H9 (cell line): ENCODE measurements around the gene ME3. TPM values are rescaled to one million over a fixed set of nuclear protein-coding genes. Genes with fewer than 3 reads are reported as not detected.

Source experiments
- DNase-seq: peaks from one replicate; pipeline ENCODE4 v3.0.0-alpha.2; 2017
- H2AFZ ChIP-seq: one replicate; pipeline ENCODE4 v1.6.1; 2013; ENCODE audit warnings: mild to moderate bottlenecking, low read length, control low read depth, moderate library complexity
- H2AK5ac ChIP-seq: 2 replicates; pipeline ENCODE4 v1.6.1; 2013; ENCODE audit warnings: low read length, control low read depth, mixed read lengths; ENCODE audit not compliant: insufficient read length
- H2BK120ac ChIP-seq: one replicate; pipeline ENCODE4 v1.6.1; 2013; ENCODE audit warnings: low read depth, mild to moderate bottlenecking, low read length, control low read depth, inconsistent platforms; ENCODE audit not compliant: poor library complexity, severe bottlenecking
- H2BK12ac ChIP-seq: 2 replicates; pipeline ENCODE4 v1.6.1; 2013; ENCODE audit warnings: low read length, control low read depth, mixed read lengths, low read depth; ENCODE audit not compliant: insufficient read length
- H2BK15ac ChIP-seq: 2 replicates; pipeline ENCODE4 v1.6.1; 2013; ENCODE audit warnings: low read depth, low read length, control low read depth
- H2BK20ac ChIP-seq: one replicate; pipeline ENCODE4 v1.6.1; 2013; ENCODE audit warnings: low read depth, mild to moderate bottlenecking, low read length, control low read depth, inconsistent platforms; ENCODE audit not compliant: poor library complexity, severe bottlenecking
- H2BK5ac ChIP-seq: 2 replicates; pipeline ENCODE4 v1.6.1; 2013; ENCODE audit warnings: low read length, control low read depth, mixed read lengths; ENCODE audit not compliant: insufficient read length
- H3K14ac ChIP-seq: 2 replicates; pipeline ENCODE4 v1.6.1; 2013; ENCODE audit warnings: low read length, control low read depth; ENCODE audit not compliant: insufficient read depth
- H3K18ac ChIP-seq: 2 replicates; pipeline ENCODE4 v1.6.1; 2013; ENCODE audit warnings: low read depth, mild to moderate bottlenecking, mixed read lengths, low read length, control low read depth; ENCODE audit not compliant: insufficient read length
- H3K23ac ChIP-seq: 2 replicates; pipeline ENCODE4 v1.6.1; 2013; ENCODE audit warnings: low read length, control low read depth, mixed read lengths, low read depth; ENCODE audit not compliant: insufficient read length
- H3K23me2 ChIP-seq: 2 replicates; pipeline ENCODE4 v1.6.1; 2013; ENCODE audit warnings: low read depth, mild to moderate bottlenecking, mixed read lengths, low read length, control low read depth; ENCODE audit not compliant: insufficient read length, poor library complexity, severe bottlenecking
- H3K27ac ChIP-seq: 2 replicates; pipeline ENCODE4 v1.5.1; 2013; ENCODE audit warnings: low read length, control low read depth, mixed read lengths, low read depth; ENCODE audit not compliant: insufficient read length
- H3K27me3 ChIP-seq: 2 replicates; pipeline ENCODE4 v1.6.1; 2013; ENCODE audit warnings: low read length, control low read depth, inconsistent platforms; ENCODE audit not compliant: insufficient read depth
- H3K4ac ChIP-seq: 2 replicates; pipeline ENCODE4 v1.6.1; 2013; ENCODE audit warnings: low read depth, mild to moderate bottlenecking, control low read depth, inconsistent platforms, low read length, moderate library complexity
- H3K4me1 ChIP-seq: 2 replicates; pipeline ENCODE4 v1.6.1; 2013; ENCODE audit warnings: low read length, control low read depth, inconsistent platforms; ENCODE audit not compliant: insufficient read depth
- H3K4me2 ChIP-seq: 2 replicates; pipeline ENCODE4 v1.6.1; 2013; ENCODE audit warnings: low read length, control low read depth, mixed read lengths; ENCODE audit not compliant: insufficient read length, insufficient read depth
- H3K56ac ChIP-seq: 2 replicates; pipeline ENCODE4 v1.6.1; 2013; ENCODE audit warnings: low read depth, mild to moderate bottlenecking, mixed read lengths, low read length, control low read depth; ENCODE audit not compliant: insufficient read length
- H3K79me1 ChIP-seq: 2 replicates; pipeline ENCODE4 v1.6.1; 2013; ENCODE audit warnings: low read depth, mild to moderate bottlenecking, moderate library complexity, low read length, control low read depth, inconsistent platforms; ENCODE audit not compliant: insufficient read depth, poor library complexity, severe bottlenecking
- H3K79me2 ChIP-seq: 2 replicates; pipeline ENCODE4 v1.6.1; 2013; ENCODE audit warnings: low read length, control low read depth, inconsistent platforms; ENCODE audit not compliant: insufficient read depth
- H3K9ac ChIP-seq: 2 replicates; pipeline ENCODE4 v1.6.1; 2013; ENCODE audit warnings: low read length, control low read depth, mixed read lengths; ENCODE audit not compliant: insufficient read length; ENCODE audit errors: extremely low read depth
- H3K9me3 ChIP-seq: one replicate; pipeline ENCODE4 v1.6.1; 2013; ENCODE audit warnings: low read depth, low read length, inconsistent platforms; ENCODE audit not compliant: control insufficient read depth
- H3T11ph ChIP-seq: one replicate; pipeline ENCODE4 v1.6.1; 2013; ENCODE audit warnings: mild to moderate bottlenecking, low read length, control low read depth, inconsistent platforms
- H4K20me1 ChIP-seq: one replicate; pipeline ENCODE4 v1.6.1; 2013; ENCODE audit not compliant: control insufficient read depth, insufficient read length, insufficient read depth
- H4K5ac ChIP-seq: 2 replicates; pipeline ENCODE4 v1.6.1; 2013; ENCODE audit warnings: low read depth, mild to moderate bottlenecking, mixed read lengths, low read length, control low read depth; ENCODE audit not compliant: insufficient read length
- H4K8ac ChIP-seq: replicated peaks from 2 replicates; pipeline ENCODE4 v1.6.1; 2013; ENCODE audit warnings: low read length, control low read depth, mixed read lengths, low read depth; ENCODE audit not compliant: insufficient read length
- H4K91ac ChIP-seq: 2 replicates; pipeline ENCODE4 v1.6.1; 2013; ENCODE audit warnings: low read depth, mild to moderate bottlenecking, moderate library complexity, mixed read lengths, low read length, control low read depth; ENCODE audit not compliant: insufficient read length
- H3K27ac Mint-ChIP-seq, 3 experiments: 2 replicates in 2 of 3; 3 replicates in 1 of 3; pipeline ENCODE4 v1.8.0; 2020 to 2021; ENCODE audit warnings: mixed read lengths in 3 of 3, mild to moderate bottlenecking in 1 of 3, moderate library complexity in 1 of 3
- H3K27me3 Mint-ChIP-seq: 2 replicates; pipeline ENCODE4 v1.8.0; 2021; ENCODE audit warnings: low read depth, mild to moderate bottlenecking, moderate library complexity, mixed read lengths
- H3K36me3 Mint-ChIP-seq, 3 experiments: 2 replicates in 2 of 3; 3 replicates in 1 of 3; pipeline ENCODE4 v1.8.0; 2020 to 2021; ENCODE audit warnings: low read depth in 3 of 3, mixed read lengths in 3 of 3; ENCODE audit not compliant: insufficient read depth in 1 of 3
- H3K4me1 Mint-ChIP-seq, 2 experiments: 2 replicates each; pipeline ENCODE4 v1.8.0; 2020; ENCODE audit warnings: mixed read lengths in 2 of 2
- H3K4me3 Mint-ChIP-seq, 2 experiments: 2 replicates in 1 of 2; 3 replicates in 1 of 2; pipeline ENCODE4 v1.8.0; 2020 to 2021; ENCODE audit warnings: mild to moderate bottlenecking in 2 of 2, mixed read lengths in 2 of 2, moderate library complexity in 1 of 2
- H3K9me3 Mint-ChIP-seq, 2 experiments: 2 replicates in 1 of 2; 3 replicates in 1 of 2; pipeline ENCODE4 v1.8.0; 2020; ENCODE audit warnings: mild to moderate bottlenecking in 2 of 2, mixed read lengths in 2 of 2, moderate library complexity in 1 of 2
- WGBS: extraction: QIAGEN DNeasy Blood & Tissue Kit; methylation state at CpG from one replicate; pipeline ENCODE4 v1.1.7; 2013; ENCODE audit warnings: missing lambda C conversion rate, low lambda C conversion rate, mixed read lengths; ENCODE audit not compliant: insufficient read length; ENCODE audit errors: extremely low coverage; 5-methylcytosine and 5-hydroxymethylcytosine counted together
- total RNA-seq: library from RNA; stranded (reverse); gene quantifications from 2 replicates; pipeline ENCODE4 v1.2.1, GENCODE V29; 2021
- TF ChIP-seq, protein P1 (sequence below): fragments of 200-600 bp; sonication (generic); conservative IDR thresholded peaks from 3 replicates; pipeline ENCODE4 v1.8.0; 2021; ENCODE audit warnings: antibody characterized with exemption, mild to moderate bottlenecking

ME3 gene
- total RNA-seq, 1 experiment from 2014 or later = 2.8 TPM

GRCh38 chr11:86663761-86664160 lies 8.7 kb downstream of the ME3 start:
- Histone ChIP-seq H3K9me3 (no peaks in the 10 kb centered on the region), H3K27ac (no peak overlapping the region), H3K79me1 (no peaks in the 10 kb centered on the region), H3K18ac (no peak overlapping the region), H4K8ac (no peak overlapping the region), H3K56ac (no peak overlapping the region), H2AFZ (no peak overlapping the region), H3K9ac (no peak overlapping the region), H3K27me3 (no peaks in the 10 kb centered on the region), H2BK20ac (no peak overlapping the region), H2AK5ac (no peak overlapping the region), H2BK15ac (no peak overlapping the region), H2BK12ac (no peak overlapping the region), H2BK120ac (no peak overlapping the region), H3K14ac (no peak overlapping the region), H3K4me2 (no peak overlapping the region), H4K5ac (no peak overlapping the region), H4K20me1 (no peaks in the 10 kb centered on the region), H4K91ac (no peak overlapping the region), H2BK5ac (no peak overlapping the region), H3K23ac (no peak overlapping the region), H3K79me2 (no peaks in the 10 kb centered on the region), H3K4me1 (no peaks in the 10 kb centered on the region), H3K4ac (no peak overlapping the region), H3K23me2 (no peaks in the 10 kb centered on the region), H3T11ph (no peak overlapping the region)
- TF ChIP-seq, protein P1, sequence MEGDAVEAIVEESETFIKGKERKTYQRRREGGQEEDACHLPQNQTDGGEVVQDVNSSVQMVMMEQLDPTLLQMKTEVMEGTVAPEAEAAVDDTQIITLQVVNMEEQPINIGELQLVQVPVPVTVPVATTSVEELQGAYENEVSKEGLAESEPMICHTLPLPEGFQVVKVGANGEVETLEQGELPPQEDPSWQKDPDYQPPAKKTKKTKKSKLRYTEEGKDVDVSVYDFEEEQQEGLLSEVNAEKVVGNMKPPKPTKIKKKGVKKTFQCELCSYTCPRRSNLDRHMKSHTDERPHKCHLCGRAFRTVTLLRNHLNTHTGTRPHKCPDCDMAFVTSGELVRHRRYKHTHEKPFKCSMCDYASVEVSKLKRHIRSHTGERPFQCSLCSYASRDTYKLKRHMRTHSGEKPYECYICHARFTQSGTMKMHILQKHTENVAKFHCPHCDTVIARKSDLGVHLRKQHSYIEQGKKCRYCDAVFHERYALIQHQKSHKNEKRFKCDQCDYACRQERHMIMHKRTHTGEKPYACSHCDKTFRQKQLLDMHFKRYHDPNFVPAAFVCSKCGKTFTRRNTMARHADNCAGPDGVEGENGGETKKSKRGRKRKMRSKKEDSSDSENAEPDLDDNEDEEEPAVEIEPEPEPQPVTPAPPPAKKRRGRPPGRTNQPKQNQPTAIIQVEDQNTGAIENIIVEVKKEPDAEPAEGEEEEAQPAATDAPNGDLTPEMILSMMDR = no peak
- H3K4me3 Mint-ChIP-seq = no peak overlapping the region
- H3K27ac Mint-ChIP-seq = no peak overlapping the region
- no CpG with 5 or more reads among the region's 4 CpGs for WGBS
- peaks cover 2 to 14% of the 10 kb centered on the region in 2 experiments; a peak in 3 of 4 replicates for H3K4me1 Mint-ChIP-seq
- no peaks in the 10 kb centered on the region for H3K36me3 Mint-ChIP-seq
- DNase-seq = no peak
- H3K27me3 Mint-ChIP-seq = peaks cover 1% of the 10 kb centered on the region
- no peaks in the 10 kb centered on the region for H3K9me3 Mint-ChIP-seq
